Keratinocyte (primary cell): ENCODE data around the gene WFDC10A. TPM values are rescaled to one million over a fixed set of nuclear protein-coding genes. Genes with fewer than 3 reads are reported as not detected.

Experiments
- DNase-seq: peaks from one replicate; pipeline ENCODE4 v3.0.0-alpha.2; 2011; ENCODE audit warnings: low read depth, missing footprints, low spot score
- FAIRE-seq: peaks from 2 replicates; lab custom pipeline; 2011; peaks lifted over from hg19 to GRCh38; lab: Jason Lieb, UNC
- H2AFZ ChIP-seq: 2 replicates; pipeline ENCODE4 v1.6.0; 2012; ENCODE audit warnings: low read length, control low read depth, inconsistent platforms; ENCODE audit not compliant: control insufficient read depth
- H3K27ac ChIP-seq: 2 replicates; pipeline ENCODE4 v1.5.1; 2011; ENCODE audit warnings: low read length; ENCODE audit not compliant: control insufficient read depth, insufficient read depth
- H3K27me3 ChIP-seq: 3 replicates; pipeline ENCODE4 v1.6.0; 2011; ENCODE audit warnings: low read length; ENCODE audit not compliant: control insufficient read depth, insufficient read depth; ENCODE audit errors: extremely low read depth
- H3K36me3 ChIP-seq, 2 experiments: 2 replicates in 1 of 2; 3 replicates in 1 of 2; pipeline ENCODE4 v1.5.1; 2011; ENCODE audit warnings: low read length in 2 of 2, mild to moderate bottlenecking in 1 of 2; ENCODE audit not compliant: control insufficient read depth in 2 of 2, insufficient read depth in 2 of 2; ENCODE audit errors: extremely low read depth in 1 of 2
- H3K4me1 ChIP-seq: 3 replicates; pipeline ENCODE4 v1.5.1; 2011; ENCODE audit warnings: low read length; ENCODE audit not compliant: control insufficient read depth, insufficient read depth; ENCODE audit errors: extremely low read depth
- H3K4me2 ChIP-seq: 3 replicates; pipeline ENCODE4 v1.6.0; 2011; ENCODE audit warnings: low read depth, low read length; ENCODE audit not compliant: control insufficient read depth, insufficient read depth; ENCODE audit errors: extremely low read depth
- H3K4me3 ChIP-seq, 3 experiments: fragments of 200-600 bp in 1 of 3; sonication (generic) in 1 of 3; 2 replicates in 2 of 3; 3 replicates in 1 of 3; pipeline ENCODE4 v1.5.1; 2011 to 2016; ENCODE audit warnings: low read length in 3 of 3, mild to moderate bottlenecking in 3 of 3, control low read depth in 2 of 3, inconsistent platforms in 1 of 3, low read depth in 1 of 3, mixed read lengths in 1 of 3, mixed run types in 1 of 3, moderate library complexity in 1 of 3; ENCODE audit not compliant: control insufficient read depth in 2 of 3, insufficient read depth in 2 of 3; ENCODE audit errors: extremely low read depth in 1 of 3
- H3K79me2 ChIP-seq: 2 replicates; pipeline ENCODE4 v1.6.0; 2012; ENCODE audit warnings: low read length; ENCODE audit not compliant: control insufficient read depth, insufficient read depth
- H3K9ac ChIP-seq: 3 replicates; pipeline ENCODE4 v1.6.0; 2011; ENCODE audit warnings: low read length; ENCODE audit not compliant: control insufficient read depth, insufficient read depth; ENCODE audit errors: extremely low read depth
- H3K9me1 ChIP-seq: 3 replicates; pipeline ENCODE4 v1.6.0; 2011; ENCODE audit warnings: low read length; ENCODE audit not compliant: control insufficient read depth, insufficient read depth; ENCODE audit errors: extremely low read depth
- H3K9me3 ChIP-seq: 2 replicates; pipeline ENCODE4 v1.5.1; 2012; ENCODE audit warnings: low read depth, low read length; ENCODE audit not compliant: control insufficient read depth
- H4K20me1 ChIP-seq: 3 replicates; pipeline ENCODE4 v1.6.0; 2011; ENCODE audit warnings: low read length; ENCODE audit not compliant: control insufficient read depth, insufficient read depth; ENCODE audit errors: extremely low read depth
- CTCF ChIP-seq, 3 experiments: IDR thresholded peaks in 1 of 3; conservative IDR thresholded peaks in 1 of 3; optimal IDR thresholded peaks in 1 of 3; 2 replicates in 2 of 3; 3 replicates in 1 of 3; pipeline versions ENCODE3 to v1.5.1; 2011; ENCODE audit warnings: low read length in 3 of 3, mild to moderate bottlenecking in 3 of 3, moderate library complexity in 2 of 3, control low read depth in 1 of 3, inconsistent platforms in 1 of 3; ENCODE audit not compliant: insufficient read depth in 2 of 3; ENCODE audit errors: extremely low read depth in 1 of 3
- EZH2 ChIP-seq: IDR thresholded peaks from one replicate; pipeline ENCODE4 v1.6.1; 2012; ENCODE audit warnings: inconsistent platforms, mild to moderate bottlenecking, low read length, moderate library complexity
- dilution Hi-C: fragments of 300-500 bp; cut with MboI; formaldehyde crosslinking; loops from one replicate; pipeline ENCODE4 v1.7.0; 2020; ENCODE audit warnings: low sequenced_read_pairs; ENCODE audit not compliant: extremely low pct_ligation_motif_present
- polyA plus RNA-seq, 5 experiments: library from polyadenylated mRNA; depleted of rRNA in 3 of 5; stranded (reverse) in 3 of 5; stranded (forward) in 1 of 5; unstranded in 1 of 5; fragments of >200 nt; gene quantifications; 1 replicate in 1 of 5; 2 replicates in 3 of 5; 3 replicates in 1 of 5; pipeline versions ENCODE4 v1.2.1 to v1.2.3, GENCODE V29; 2011 to 2012; ENCODE audit warnings: missing spikeins in 2 of 5, low read depth in 1 of 5, low replicate concordance in 1 of 5

WFDC10A gene
- polyA plus RNA-seq, 1 donor (not counting 4 experiments of a cell fraction or from before 2014, with no cell fraction given) = not detected

GRCh38 chr20:45670139-45670538 lies 40.6 kb downstream of the WFDC10A start, which contains the start of gene WFDC11:
TSS of gene WFDC11 (minus strand) at chr20:45670239. CDS start at chr20:45650600, 19,639 bp downstream.
- Histone ChIP-seq H3K9me3 (no peaks in the 10 kb centered on the region), H3K36me3 (no peaks in the 10 kb centered on the region), H3K4me3 (no peak within 1 kb of the TSS), H3K4me2 (no peak within 1 kb of the TSS), H2AFZ (no peak within 1 kb of the TSS), H4K20me1 (no peaks in the 10 kb centered on the region), H3K79me2 (no peaks in the 10 kb centered on the region), H3K27ac (no peak within 1 kb of the TSS), H3K27me3 (peaks cover 4% of the 10 kb centered on the region), H3K9ac (no peak within 1 kb of the TSS), H3K4me1 (no peaks in the 10 kb centered on the region), H3K9me1 (no peaks in the 10 kb centered on the region)
- FAIRE-seq = no peak
- dilution Hi-C loops = no loop called here
- no peak for TF ChIP-seq EZH2
- TF ChIP-seq CTCF (optimal IDR thresholded peaks at IDR 0.05 in 1 of 3, IDR thresholded peaks at IDR 0.05 in 1 of 3, conservative IDR thresholded peaks at IDR 0.05 in 1 of 3; ENCODE audit: extremely low read depth in 1 of 3, insufficient read depth in 2 of 3, low read length in 3 of 3) = no peak
- no peak for DNase-seq

DNA sequence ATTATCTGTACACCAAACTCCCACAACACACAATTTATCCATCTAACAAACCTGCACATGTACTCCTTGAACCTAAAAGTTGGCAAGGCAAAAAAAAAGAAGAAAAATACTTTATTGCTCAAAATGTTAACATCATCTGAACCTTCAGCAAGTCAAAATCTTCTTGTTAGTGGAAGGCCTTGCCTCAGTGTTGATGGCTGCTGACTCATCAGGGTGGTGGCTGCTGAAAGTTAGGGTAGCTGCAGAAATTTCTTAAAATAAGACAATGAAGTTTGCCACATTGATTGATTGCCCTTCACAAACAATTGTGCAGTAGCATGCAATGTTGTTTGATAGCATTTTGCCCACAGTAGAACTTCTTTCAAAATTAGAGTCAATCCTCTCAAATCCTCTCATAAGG lies 43.2 kb downstream of the WFDC10A start:
- Histone ChIP-seq H3K79me2 (no peaks in the 10 kb centered on the region), H4K20me1 (no peaks in the 10 kb centered on the region), H3K4me3 (no peak overlapping the region), H2AFZ (no peak overlapping the region), H3K27me3 (no peaks in the 10 kb centered on the region), H3K9ac (no peak overlapping the region), H3K27ac (no peak overlapping the region), H3K4me2 (no peak overlapping the region), H3K9me3 (no peaks in the 10 kb centered on the region), H3K4me1 (no peaks in the 10 kb centered on the region), H3K36me3 (no peaks in the 10 kb centered on the region), H3K9me1 (no peaks in the 10 kb centered on the region)
- no peak for DNase-seq
- no peak for FAIRE-seq
- TF ChIP-seq CTCF (optimal IDR thresholded peaks at IDR 0.05 in 1 of 3, IDR thresholded peaks at IDR 0.05 in 1 of 3, conservative IDR thresholded peaks at IDR 0.05 in 1 of 3; ENCODE audit: extremely low read depth in 1 of 3, insufficient read depth in 2 of 3, low read length in 3 of 3) (no peak), EZH2 (no peak)
- dilution Hi-C loops = no loop called here
